ENCODE data around the gene RPL10. TPM values are rescaled to one million over a fixed set of nuclear protein-coding genes. Genes with fewer than 3 reads are reported as not detected.

RPL10 gene
- total and polyA plus RNA-seq, 2 of the 8 experiments (the other 6 are each of a cell fraction or from before 2014, with no cell fraction given): 2,633 to 4,293 TPM

DNA sequence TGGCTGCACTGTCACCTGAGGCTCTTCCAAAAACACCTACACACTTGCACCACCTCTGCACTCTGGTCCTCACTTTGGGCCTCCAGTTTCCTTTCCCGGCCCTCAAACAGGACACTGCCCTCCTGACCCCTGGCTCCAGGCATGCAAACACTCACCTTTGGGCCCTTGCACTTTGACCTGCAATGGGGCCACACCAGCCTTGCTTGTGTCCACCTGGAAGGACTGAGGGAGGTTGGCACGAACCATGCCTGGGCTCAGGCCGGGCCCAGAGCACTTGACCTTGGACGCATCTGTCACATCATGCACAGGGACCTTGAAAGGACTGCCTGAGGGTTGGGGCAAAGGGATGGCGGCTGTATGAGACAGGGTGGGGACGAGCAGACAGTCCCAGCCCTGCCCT, 39.3 kb upstream of the RPL10 start:
- Histone ChIP-seq H2AFZ (ENCODE audit: low read length) (no peak overlapping the region), H3K79me1 (ENCODE audit: low read depth, low read length) (no peaks in the 10 kb centered on the region; the same call in 1 of the 2 replicates), H3K4me3 (ENCODE audit: extremely low read depth in 1 of 4, insufficient read depth in 2 of 4, low read depth in 3 of 4, low read length in 4 of 4) (no peak overlapping the region), H4K20me1 (replicated peaks in 1 of 2; ENCODE audit: control insufficient read depth in 1 of 2, insufficient read depth in 2 of 2, low read length in 2 of 2) (peaks cover 9 to 44% of the 10 kb centered on the region in 2 experiments), H2AK5ac (ENCODE audit: low read depth, low read length) (no peak overlapping the region), H2BK20ac (ENCODE audit: low read length) (no peak overlapping the region), H3K14ac (ENCODE audit: insufficient read length) (no peak overlapping the region), H3K23me2 (ENCODE audit: low read depth, low read length) (no peaks in the 10 kb centered on the region), H2BK15ac (ENCODE audit: low read length) (no peak overlapping the region), H3K56ac (replicated peaks; ENCODE audit: insufficient read length, low read depth, low read length) (no peak overlapping the region), H4K91ac (replicated peaks; ENCODE audit: insufficient read length, low read length) (no peak overlapping the region), H3K36me3 (ENCODE audit: control insufficient read depth in 2 of 4, insufficient read depth in 4 of 4, low read length in 3 of 4) (peaks cover 38 to 94% (median 75%) of the 10 kb centered on the region in 4 experiments), H3K9ac (replicated peaks in 1 of 4; ENCODE audit: extremely low read depth in 1 of 4, low read depth in 3 of 4, low read length in 3 of 4) (no peak overlapping the region), H3K18ac (ENCODE audit: extremely low read depth, low read length) (no peak overlapping the region), H4K5ac (ENCODE audit: insufficient read length, low read depth, low read length) (no peak overlapping the region), H3K79me2 (ENCODE audit: control insufficient read depth in 1 of 2, insufficient read depth in 2 of 2, low read length in 2 of 2) (peaks cover 0 to 9% of the 10 kb centered on the region in 2 experiments; a peak in 2 of 4 replicates), H3K9me3 (ENCODE audit: insufficient read depth in 2 of 2, low read depth in 1 of 2, low read length in 1 of 2) (no peaks in the 10 kb centered on the region), H4K8ac (ENCODE audit: extremely low read depth, insufficient read depth, low read length) (no peak overlapping the region), H3K4me2 (ENCODE audit: insufficient read depth in 1 of 2, low read depth in 2 of 2, low read length in 2 of 2) (no peak overlapping the region), H3K23ac (ENCODE audit: insufficient read length) (no peak overlapping the region), H3K4ac (replicated peaks; ENCODE audit: insufficient read length, low read depth, low read length) (no peak overlapping the region), H3K4me1 (replicated peaks in 1 of 4; ENCODE audit: control insufficient read depth in 3 of 4, insufficient read depth in 4 of 4, low read length in 3 of 4) (no peaks in the 10 kb centered on the region), H3K27ac (ENCODE audit: low read depth, low read length) (no peak overlapping the region), H3K27me3 (replicated peaks in 1 of 4; ENCODE audit: control insufficient read depth in 3 of 4, extremely low read depth in 1 of 4, insufficient read depth in 3 of 4, low read length in 3 of 4) (no peaks in the 10 kb centered on the region), H2BK5ac (ENCODE audit: low read depth, low read length) (no peak overlapping the region), H2BK120ac (replicated peaks; ENCODE audit: low read depth, low read length) (no peak overlapping the region), H2BK12ac (ENCODE audit: low read depth, low read length) (no peak overlapping the region)
- ChIA-PET POLR2A (ENCODE audit: partially characterized antibody) (interaction anchor here (4.1 to 15.6 kb wide), 2 partner anchors 7 to 10 kb away, joined by 46 to 348 read pairs; no protein-coding TSS in a partner anchor), CTCF (ENCODE audit: partially characterized antibody) (no interaction called here)
- DNase-seq (ENCODE audit: low read depth in 1 of 2, low spot score in 2 of 2): no peak
- no peak for FAIRE-seq
- 91% methylated on average over 6 of the region's 6 CpGs; no CpG with 5 or more reads in 1 of the 2 experiments for WGBS, 2 experiments (ENCODE audit: extremely low coverage in 1 of 2, insufficient coverage in 1 of 2, insufficient read length in 1 of 2, insufficient replicate concordance in 2 of 2, low coverage in 1 of 2, low lambda C conversion rate in 2 of 2, missing lambda C conversion rate in 1 of 2)
- TF ChIP-seq CREB1 (IDR thresholded peaks at IDR 0.05): no peak
- TF ChIP-seq NANOG (IDR thresholded peaks at IDR 0.05; ENCODE audit: insufficient read depth, low read depth, low read length, poor library complexity, severe bottlenecking): no peak
- no peak for TF ChIP-seq SIX5 (IDR thresholded peaks at IDR 0.05; ENCODE audit: low read depth, low read length)
- TF ChIP-seq RNF2 (IDR thresholded peaks at IDR 0.05; ENCODE audit: borderline replicate concordance, low read depth, low read length, missing control alignments, poor library complexity, severe bottlenecking): no peak
- TF ChIP-seq EZH2 (IDR thresholded peaks at IDR 0.05; ENCODE audit: low read depth, low read length, severe bottlenecking): no peak
- TF ChIP-seq, protein P1, sequence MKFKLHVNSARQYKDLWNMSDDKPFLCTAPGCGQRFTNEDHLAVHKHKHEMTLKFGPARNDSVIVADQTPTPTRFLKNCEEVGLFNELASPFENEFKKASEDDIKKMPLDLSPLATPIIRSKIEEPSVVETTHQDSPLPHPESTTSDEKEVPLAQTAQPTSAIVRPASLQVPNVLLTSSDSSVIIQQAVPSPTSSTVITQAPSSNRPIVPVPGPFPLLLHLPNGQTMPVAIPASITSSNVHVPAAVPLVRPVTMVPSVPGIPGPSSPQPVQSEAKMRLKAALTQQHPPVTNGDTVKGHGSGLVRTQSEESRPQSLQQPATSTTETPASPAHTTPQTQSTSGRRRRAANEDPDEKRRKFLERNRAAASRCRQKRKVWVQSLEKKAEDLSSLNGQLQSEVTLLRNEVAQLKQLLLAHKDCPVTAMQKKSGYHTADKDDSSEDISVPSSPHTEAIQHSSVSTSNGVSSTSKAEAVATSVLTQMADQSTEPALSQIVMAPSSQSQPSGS (IDR thresholded peaks at IDR 0.05; ENCODE audit: low read length): no peak
- no peak for TF ChIP-seq SP1 (IDR thresholded peaks at IDR 0.05; ENCODE audit: low read depth, low read length)
- TF ChIP-seq RXRA (IDR thresholded peaks at IDR 0.05; ENCODE audit: insufficient read depth, low read depth, low read length): no peak
- TF ChIP-seq POLR2A (IDR thresholded peaks at IDR 0.05; ENCODE audit: control extremely low read depth in 1 of 2, low read depth in 2 of 2, low read length in 2 of 2): no peak
- TF ChIP-seq POLR2AphosphoS5 (IDR thresholded peaks at IDR 0.05; ENCODE audit: low read depth, low read length): no peak
- TF ChIP-seq YY1 (IDR thresholded peaks at IDR 0.05; ENCODE audit: low read depth, low read length): no peak
- TF ChIP-seq SIN3A (conservative IDR thresholded peaks at IDR 0.05 in 1 of 2, IDR thresholded peaks at IDR 0.05 in 1 of 2; ENCODE audit: low read depth in 1 of 2, low read length in 2 of 2): no peak
- no peak for TF ChIP-seq BCL11A (IDR thresholded peaks at IDR 0.05; ENCODE audit: low read depth in 2 of 2, low read length in 2 of 2)
